Keratinocyte (primary cell): ENCODE data around the gene MSH2. TPM values are rescaled to one million over a fixed set of nuclear protein-coding genes. Genes with fewer than 3 reads are reported as not detected.
A peak's percentile ranks its signal among the peaks of the same experiment; 100 is the strongest.

Source experiments
- DNase-seq: peaks from one replicate; pipeline ENCODE4 v3.0.0-alpha.2; 2011; ENCODE audit warnings: low read depth, missing footprints, low spot score
- FAIRE-seq: peaks from 2 replicates; lab custom pipeline; 2011; peaks lifted over from hg19 to GRCh38; lab: Jason Lieb, UNC
- H2AFZ ChIP-seq: 2 replicates; pipeline ENCODE4 v1.6.0; 2012; ENCODE audit warnings: low read length, control low read depth, inconsistent platforms; ENCODE audit not compliant: control insufficient read depth
- H3K27ac ChIP-seq: 2 replicates; pipeline ENCODE4 v1.5.1; 2011; ENCODE audit warnings: low read length; ENCODE audit not compliant: control insufficient read depth, insufficient read depth
- H3K27me3 ChIP-seq: 3 replicates; pipeline ENCODE4 v1.6.0; 2011; ENCODE audit warnings: low read length; ENCODE audit not compliant: control insufficient read depth, insufficient read depth; ENCODE audit errors: extremely low read depth
- H3K36me3 ChIP-seq, 2 experiments: 2 replicates in 1 of 2; 3 replicates in 1 of 2; pipeline ENCODE4 v1.5.1; 2011; ENCODE audit warnings: low read length in 2 of 2, mild to moderate bottlenecking in 1 of 2; ENCODE audit not compliant: control insufficient read depth in 2 of 2, insufficient read depth in 2 of 2; ENCODE audit errors: extremely low read depth in 1 of 2
- H3K4me1 ChIP-seq: 3 replicates; pipeline ENCODE4 v1.5.1; 2011; ENCODE audit warnings: low read length; ENCODE audit not compliant: control insufficient read depth, insufficient read depth; ENCODE audit errors: extremely low read depth
- H3K4me2 ChIP-seq: 3 replicates; pipeline ENCODE4 v1.6.0; 2011; ENCODE audit warnings: low read depth, low read length; ENCODE audit not compliant: control insufficient read depth, insufficient read depth; ENCODE audit errors: extremely low read depth
- H3K4me3 ChIP-seq, 3 experiments: fragments of 200-600 bp in 1 of 3; sonication (generic) in 1 of 3; 2 replicates in 2 of 3; 3 replicates in 1 of 3; pipeline ENCODE4 v1.5.1; 2011 to 2016; ENCODE audit warnings: low read length in 3 of 3, mild to moderate bottlenecking in 3 of 3, control low read depth in 2 of 3, inconsistent platforms in 1 of 3, low read depth in 1 of 3, mixed read lengths in 1 of 3, mixed run types in 1 of 3, moderate library complexity in 1 of 3; ENCODE audit not compliant: control insufficient read depth in 2 of 3, insufficient read depth in 2 of 3; ENCODE audit errors: extremely low read depth in 1 of 3
- H3K79me2 ChIP-seq: 2 replicates; pipeline ENCODE4 v1.6.0; 2012; ENCODE audit warnings: low read length; ENCODE audit not compliant: control insufficient read depth, insufficient read depth
- H3K9ac ChIP-seq: 3 replicates; pipeline ENCODE4 v1.6.0; 2011; ENCODE audit warnings: low read length; ENCODE audit not compliant: control insufficient read depth, insufficient read depth; ENCODE audit errors: extremely low read depth
- H3K9me1 ChIP-seq: 3 replicates; pipeline ENCODE4 v1.6.0; 2011; ENCODE audit warnings: low read length; ENCODE audit not compliant: control insufficient read depth, insufficient read depth; ENCODE audit errors: extremely low read depth
- H3K9me3 ChIP-seq: 2 replicates; pipeline ENCODE4 v1.5.1; 2012; ENCODE audit warnings: low read depth, low read length; ENCODE audit not compliant: control insufficient read depth
- H4K20me1 ChIP-seq: 3 replicates; pipeline ENCODE4 v1.6.0; 2011; ENCODE audit warnings: low read length; ENCODE audit not compliant: control insufficient read depth, insufficient read depth; ENCODE audit errors: extremely low read depth
- CTCF ChIP-seq, 3 experiments: IDR thresholded peaks in 1 of 3; conservative IDR thresholded peaks in 1 of 3; optimal IDR thresholded peaks in 1 of 3; 2 replicates in 2 of 3; 3 replicates in 1 of 3; pipeline versions ENCODE3 to v1.5.1; 2011; ENCODE audit warnings: low read length in 3 of 3, mild to moderate bottlenecking in 3 of 3, moderate library complexity in 2 of 3, control low read depth in 1 of 3, inconsistent platforms in 1 of 3; ENCODE audit not compliant: insufficient read depth in 2 of 3; ENCODE audit errors: extremely low read depth in 1 of 3
- EZH2 ChIP-seq: IDR thresholded peaks from one replicate; pipeline ENCODE4 v1.6.1; 2012; ENCODE audit warnings: inconsistent platforms, mild to moderate bottlenecking, low read length, moderate library complexity
- dilution Hi-C: fragments of 300-500 bp; cut with MboI; formaldehyde crosslinking; loops from one replicate; pipeline ENCODE4 v1.7.0; 2020; ENCODE audit warnings: low sequenced_read_pairs; ENCODE audit not compliant: extremely low pct_ligation_motif_present
- polyA plus RNA-seq, 5 experiments: library from polyadenylated mRNA; depleted of rRNA in 3 of 5; stranded (reverse) in 3 of 5; stranded (forward) in 1 of 5; unstranded in 1 of 5; fragments of >200 nt; gene quantifications; 1 replicate in 1 of 5; 2 replicates in 3 of 5; 3 replicates in 1 of 5; pipeline versions ENCODE4 v1.2.1 to v1.2.3, GENCODE V29; 2011 to 2012; ENCODE audit warnings: missing spikeins in 2 of 5, low read depth in 1 of 5, low replicate concordance in 1 of 5

The MSH2 gene
- polyA plus RNA-seq, 1 donor (not counting 4 experiments of a cell fraction or from before 2014, with no cell fraction given) = 16.8 TPM

- FAIRE-seq (no peak), DNase-seq (no peak)
- no peaks in the 10 kb centered on the region for H4K20me1 ChIP-seq
- H3K79me2 ChIP-seq = no peaks in the 10 kb centered on the region
- no peaks in the 10 kb centered on the region for H3K27me3 ChIP-seq
- H3K9ac ChIP-seq = no peak overlapping the region
- H3K27ac ChIP-seq = peak overlapping the region; percentile 40
- H3K36me3 ChIP-seq = peaks cover 0 to 5% of the 10 kb centered on the region in 2 experiments
- H3K4me2 ChIP-seq = no peak overlapping the region
- H3K9me3 ChIP-seq = no peaks in the 10 kb centered on the region
- no peak overlapping the region for H2AFZ ChIP-seq
- H3K9me1 ChIP-seq = no peaks in the 10 kb centered on the region
- no peak for TF ChIP-seq CTCF (optimal IDR thresholded peaks at IDR 0.05 in 1 of 3, IDR thresholded peaks at IDR 0.05 in 1 of 3, conservative IDR thresholded peaks at IDR 0.05 in 1 of 3; ENCODE audit: extremely low read depth in 1 of 3, insufficient read depth in 2 of 3, low read length in 3 of 3)
- TF ChIP-seq EZH2 = no peak
- H3K4me1 ChIP-seq = peaks cover 6% of the 10 kb centered on the region
- H3K4me3 ChIP-seq = no peak overlapping the region
- dilution Hi-C loops = no loop called here
Observed at GRCh38 chr2:47422016-47422415, 19.1 kb downstream of the MSH2 start.

- H3K27me3 ChIP-seq = no peaks in the 10 kb centered on the region
- H3K9me3 ChIP-seq = no peaks in the 10 kb centered on the region
- TF ChIP-seq EZH2 (no peak), CTCF (optimal IDR thresholded peaks at IDR 0.05 in 1 of 3, IDR thresholded peaks at IDR 0.05 in 1 of 3, conservative IDR thresholded peaks at IDR 0.05 in 1 of 3; ENCODE audit: extremely low read depth in 1 of 3, insufficient read depth in 2 of 3, low read length in 3 of 3) (no peak)
- peaks cover 0 to 5% of the 10 kb centered on the region in 2 experiments for H3K36me3 ChIP-seq
- no peaks in the 10 kb centered on the region for H3K79me2 ChIP-seq
- H3K4me3 ChIP-seq = no peak overlapping the region
- H3K27ac ChIP-seq = peak overlapping the region; percentile 63
- no peak overlapping the region for H3K9ac ChIP-seq
- DNase-seq (no peak), FAIRE-seq (no peak)
- dilution Hi-C loops = no loop called here
- H3K4me1 ChIP-seq = peaks cover 6% of the 10 kb centered on the region
- H3K4me2 ChIP-seq = no peak overlapping the region
- H3K9me1 ChIP-seq = no peaks in the 10 kb centered on the region
- no peak overlapping the region for H2AFZ ChIP-seq
- H4K20me1 ChIP-seq = no peaks in the 10 kb centered on the region
Observed at GRCh38 chr2:47422560-47422959, 19.6 kb downstream of the MSH2 start.
